ENCODE measurements around the gene AMPD1.

The AMPD1 gene

DNA sequence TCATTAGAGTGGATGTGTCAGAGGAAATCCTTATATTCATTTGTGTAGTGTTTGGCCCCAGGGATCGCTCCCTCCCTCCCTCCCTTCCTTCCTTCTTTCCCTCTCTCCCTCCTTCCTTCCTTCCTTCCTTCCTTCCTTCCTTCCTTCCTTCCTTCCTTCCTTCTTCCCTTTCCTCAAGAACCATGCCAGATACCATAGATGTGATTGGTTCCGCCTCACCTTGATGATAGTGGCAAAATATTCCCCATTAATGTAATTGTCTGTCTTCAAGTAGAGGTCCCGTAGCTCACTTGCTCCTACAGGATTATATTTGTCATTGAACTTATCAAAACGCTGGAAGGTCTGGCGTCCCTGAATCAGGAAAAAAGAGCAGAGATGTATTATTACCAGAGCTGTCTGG lies 17.7 kb downstream of the AMPD1 start:
- H3K4me3 ChIP-seq (ENCODE audit: low read depth, low read length), result no peak overlapping the region
- TF ChIP-seq POLR2A (IDR thresholded peaks at IDR 0.05; ENCODE audit: extremely low read depth, insufficient read length) (no peak), MYC (IDR thresholded peaks at IDR 0.05; ENCODE audit: low read depth, low read length) (no peak)
- TF ChIP-seq, protein P1, sequence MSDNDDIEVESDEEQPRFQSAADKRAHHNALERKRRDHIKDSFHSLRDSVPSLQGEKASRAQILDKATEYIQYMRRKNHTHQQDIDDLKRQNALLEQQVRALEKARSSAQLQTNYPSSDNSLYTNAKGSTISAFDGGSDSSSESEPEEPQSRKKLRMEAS (IDR thresholded peaks at IDR 0.05; ENCODE audit: low read depth, low read length), result no peak
- TF ChIP-seq, protein P2, sequence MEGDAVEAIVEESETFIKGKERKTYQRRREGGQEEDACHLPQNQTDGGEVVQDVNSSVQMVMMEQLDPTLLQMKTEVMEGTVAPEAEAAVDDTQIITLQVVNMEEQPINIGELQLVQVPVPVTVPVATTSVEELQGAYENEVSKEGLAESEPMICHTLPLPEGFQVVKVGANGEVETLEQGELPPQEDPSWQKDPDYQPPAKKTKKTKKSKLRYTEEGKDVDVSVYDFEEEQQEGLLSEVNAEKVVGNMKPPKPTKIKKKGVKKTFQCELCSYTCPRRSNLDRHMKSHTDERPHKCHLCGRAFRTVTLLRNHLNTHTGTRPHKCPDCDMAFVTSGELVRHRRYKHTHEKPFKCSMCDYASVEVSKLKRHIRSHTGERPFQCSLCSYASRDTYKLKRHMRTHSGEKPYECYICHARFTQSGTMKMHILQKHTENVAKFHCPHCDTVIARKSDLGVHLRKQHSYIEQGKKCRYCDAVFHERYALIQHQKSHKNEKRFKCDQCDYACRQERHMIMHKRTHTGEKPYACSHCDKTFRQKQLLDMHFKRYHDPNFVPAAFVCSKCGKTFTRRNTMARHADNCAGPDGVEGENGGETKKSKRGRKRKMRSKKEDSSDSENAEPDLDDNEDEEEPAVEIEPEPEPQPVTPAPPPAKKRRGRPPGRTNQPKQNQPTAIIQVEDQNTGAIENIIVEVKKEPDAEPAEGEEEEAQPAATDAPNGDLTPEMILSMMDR (IDR thresholded peaks at IDR 0.05; ENCODE audit: low read depth, low read length), result no peak
- no peak for DNase-seq (ENCODE audit: low read depth)

GRCh38 chr1:114676115-114676514 lies 19.2 kb downstream of the AMPD1 start:
- TF ChIP-seq, protein P2 (IDR thresholded peaks at IDR 0.05; ENCODE audit: low read depth, low read length), result no peak
- TF ChIP-seq POLR2A (IDR thresholded peaks at IDR 0.05; ENCODE audit: extremely low read depth, insufficient read length) (no peak), MYC (IDR thresholded peaks at IDR 0.05; ENCODE audit: low read depth, low read length) (no peak)
- TF ChIP-seq, protein P1 (IDR thresholded peaks at IDR 0.05; ENCODE audit: low read depth, low read length), result no peak

GRCh38 chr1:114671939-114672275 lies 23.4 kb downstream of the AMPD1 start:
- no peak for DNase-seq (ENCODE audit: low read depth)
- no peak overlapping the region for H3K4me3 ChIP-seq (ENCODE audit: low read depth, low read length)
- TF ChIP-seq, protein P1 (IDR thresholded peaks at IDR 0.05; ENCODE audit: low read depth, low read length), result no peak
- TF ChIP-seq, protein P2 (IDR thresholded peaks at IDR 0.05; ENCODE audit: low read depth, low read length), result no peak
- no peak for TF ChIP-seq POLR2A (IDR thresholded peaks at IDR 0.05; ENCODE audit: extremely low read depth, insufficient read length)
- TF ChIP-seq MYC (IDR thresholded peaks at IDR 0.05; ENCODE audit: low read depth, low read length), result no peak

More at GRCh38 chr1:114676115-114676514, 19.2 kb downstream of the AMPD1 start:
- H3K4me3 ChIP-seq (ENCODE audit: low read depth, low read length), result no peak overlapping the region
- no peak for DNase-seq (ENCODE audit: low read depth)

DNA sequence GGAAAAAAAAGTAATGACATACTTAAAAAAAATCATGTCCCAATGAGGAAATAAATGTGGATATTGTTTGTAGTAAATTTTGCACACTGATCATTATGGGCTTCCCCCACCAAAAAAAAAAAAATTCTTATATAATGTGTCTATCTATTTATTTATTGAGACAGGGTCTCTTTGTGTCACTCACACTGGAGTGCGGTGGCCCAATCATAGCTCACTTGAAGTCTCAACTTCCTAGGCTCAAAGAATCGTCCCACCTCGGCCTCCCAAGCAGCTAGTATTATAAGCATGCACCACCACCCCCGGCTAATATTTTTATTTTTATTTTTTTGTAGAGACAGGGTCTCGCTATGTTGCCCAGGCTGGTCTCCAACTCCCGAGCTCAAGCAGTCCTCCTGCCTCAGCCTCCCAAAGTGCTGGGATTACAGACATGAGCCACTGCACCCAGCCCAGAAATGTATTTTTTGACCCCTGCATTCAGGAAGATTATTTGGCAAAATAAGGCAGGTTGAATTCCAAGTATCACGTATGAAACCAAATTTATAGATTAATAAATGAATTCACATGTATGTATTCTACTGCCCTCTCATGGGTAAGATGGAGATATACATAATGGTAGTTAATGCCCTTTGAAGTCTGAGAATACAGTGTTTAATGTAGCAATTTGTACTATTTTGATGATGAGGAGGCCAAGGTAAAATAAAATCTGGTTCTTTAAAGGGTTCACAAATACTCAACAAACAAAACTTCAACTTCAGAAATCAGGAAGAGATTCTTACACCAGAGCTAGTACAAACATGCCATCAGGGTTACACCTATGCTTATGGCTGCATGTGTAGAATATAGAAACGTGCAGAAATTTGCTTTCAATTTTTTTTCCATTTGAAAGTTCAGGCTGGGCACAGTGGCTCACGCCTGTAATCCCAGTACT lies 24.1 kb downstream of the AMPD1 start:
- no peak overlapping the region for H3K4me3 ChIP-seq (ENCODE audit: low read depth, low read length)
- TF ChIP-seq POLR2A (IDR thresholded peaks at IDR 0.05; ENCODE audit: extremely low read depth, insufficient read length) (no peak), MYC (IDR thresholded peaks at IDR 0.05; ENCODE audit: low read depth, low read length) (no peak)
- TF ChIP-seq, protein P1 (IDR thresholded peaks at IDR 0.05; ENCODE audit: low read depth, low read length), result no peak
- TF ChIP-seq, protein P2 (IDR thresholded peaks at IDR 0.05; ENCODE audit: low read depth, low read length), result no peak
- DNase-seq (ENCODE audit: low read depth), result no peak

GRCh38 chr1:114670083-114671010 lies 25.0 kb downstream of the AMPD1 start:
- TF ChIP-seq, protein P2 (IDR thresholded peaks at IDR 0.05; ENCODE audit: low read depth, low read length), result no peak
- no peak for TF ChIP-seq POLR2A (IDR thresholded peaks at IDR 0.05; ENCODE audit: extremely low read depth, insufficient read length)
- TF ChIP-seq, protein P1 (IDR thresholded peaks at IDR 0.05; ENCODE audit: low read depth, low read length), result no peak
- no peak for TF ChIP-seq MYC (IDR thresholded peaks at IDR 0.05; ENCODE audit: low read depth, low read length)
- peak overlapping the region; percentile 54 for H3K4me3 ChIP-seq (ENCODE audit: low read depth, low read length)
- DNase-seq (ENCODE audit: low read depth), result peak; percentile 86
